ENCODE results near the gene DYTN. TPM values are rescaled to one million over a fixed set of nuclear protein-coding genes. Genes with fewer than 3 reads are reported as not detected.

The DYTN gene
- polyA plus RNA-seq, 2 donors, result not detected

- H3K4me1 ChIP-seq (ENCODE audit: control insufficient read depth in 2 of 2, insufficient read depth in 2 of 2, low read length in 1 of 2), result no peaks in the 10 kb centered on the region
- H3K4me3 ChIP-seq (ENCODE audit: low read depth in 1 of 2, low read length in 2 of 2), result no peak overlapping the region
- H3K27ac ChIP-seq (ENCODE audit: low read depth in 2 of 2, low read length in 1 of 2), result no peak overlapping the region
- no peaks in the 10 kb centered on the region for H3K27me3 ChIP-seq (ENCODE audit: control insufficient read depth in 1 of 2, insufficient read depth in 2 of 2, low read length in 2 of 2)
- no peaks in the 10 kb centered on the region for H3K36me3 ChIP-seq (ENCODE audit: control insufficient read depth in 2 of 2, insufficient read depth in 2 of 2, low read length in 1 of 2)
- no peaks in the 10 kb centered on the region for H3K9me3 ChIP-seq (ENCODE audit: control insufficient read depth in 2 of 2, insufficient read depth in 1 of 2, low read depth in 1 of 2, low read length in 1 of 2)
These were observed 90.6 kb downstream of the DYTN start for GRCh38 chr2:206627632-206628031.

GRCh38 chr2:206626108-206626507 lies 92.1 kb downstream of the DYTN start:
- H3K36me3 ChIP-seq (ENCODE audit: control insufficient read depth in 2 of 2, insufficient read depth in 2 of 2, low read length in 1 of 2), result no peaks in the 10 kb centered on the region
- no peaks in the 10 kb centered on the region for H3K27me3 ChIP-seq (ENCODE audit: control insufficient read depth in 1 of 2, insufficient read depth in 2 of 2, low read length in 2 of 2)
- no peaks in the 10 kb centered on the region for H3K4me1 ChIP-seq (ENCODE audit: control insufficient read depth in 2 of 2, insufficient read depth in 2 of 2, low read length in 1 of 2)
- no peaks in the 10 kb centered on the region for H3K9me3 ChIP-seq (ENCODE audit: control insufficient read depth in 2 of 2, insufficient read depth in 1 of 2, low read depth in 1 of 2, low read length in 1 of 2)
- WGBS, 2 donors, result 65 to 68% methylated on average over 2 of the region's 2 CpGs
- no peak overlapping the region for H3K4me3 ChIP-seq (ENCODE audit: low read depth in 1 of 2, low read length in 2 of 2)
- no peak overlapping the region for H3K27ac ChIP-seq (ENCODE audit: low read depth in 2 of 2, low read length in 1 of 2)

GRCh38 chr2:206619011-206619410 lies 99.2 kb downstream of the DYTN start:
- H3K36me3 ChIP-seq (ENCODE audit: control insufficient read depth in 2 of 2, insufficient read depth in 2 of 2, low read length in 1 of 2), result no peaks in the 10 kb centered on the region
- no peak overlapping the region for H3K27ac ChIP-seq (ENCODE audit: low read depth in 2 of 2, low read length in 1 of 2)
- no peaks in the 10 kb centered on the region for H3K4me1 ChIP-seq (ENCODE audit: control insufficient read depth in 2 of 2, insufficient read depth in 2 of 2, low read length in 1 of 2)
- H3K4me3 ChIP-seq (ENCODE audit: low read depth in 1 of 2, low read length in 2 of 2), result no peak overlapping the region
- no peaks in the 10 kb centered on the region for H3K9me3 ChIP-seq (ENCODE audit: control insufficient read depth in 2 of 2, insufficient read depth in 1 of 2, low read depth in 1 of 2, low read length in 1 of 2)
- no peaks in the 10 kb centered on the region for H3K27me3 ChIP-seq (ENCODE audit: control insufficient read depth in 1 of 2, insufficient read depth in 2 of 2, low read length in 2 of 2)
- 64 to 75% methylated on average over 3 of the region's 3 CpGs for WGBS, 2 donors

- WGBS, 2 donors, result 47 to 55% methylated on average over 2 of the region's 2 CpGs
- Histone ChIP-seq H3K9me3 (ENCODE audit: control insufficient read depth in 2 of 2, insufficient read depth in 1 of 2, low read depth in 1 of 2, low read length in 1 of 2) (no peaks in the 10 kb centered on the region), H3K4me3 (ENCODE audit: low read depth in 1 of 2, low read length in 2 of 2) (no peak overlapping the region), H3K27ac (ENCODE audit: low read depth in 2 of 2, low read length in 1 of 2) (no peak overlapping the region), H3K4me1 (ENCODE audit: control insufficient read depth in 2 of 2, insufficient read depth in 2 of 2, low read length in 1 of 2) (no peaks in the 10 kb centered on the region), H3K36me3 (ENCODE audit: control insufficient read depth in 2 of 2, insufficient read depth in 2 of 2, low read length in 1 of 2) (no peaks in the 10 kb centered on the region), H3K27me3 (ENCODE audit: control insufficient read depth in 1 of 2, insufficient read depth in 2 of 2, low read length in 2 of 2) (no peaks in the 10 kb centered on the region)
These were observed 102.0 kb downstream of the DYTN start for GRCh38 chr2:206616151-206616550.

GRCh38 chr2:206615417-206616089 lies 102.6 kb downstream of the DYTN start:
- Histone ChIP-seq H3K9me3 (ENCODE audit: control insufficient read depth in 2 of 2, insufficient read depth in 1 of 2, low read depth in 1 of 2, low read length in 1 of 2) (no peaks in the 10 kb centered on the region), H3K27ac (ENCODE audit: low read depth in 2 of 2, low read length in 1 of 2) (no peak overlapping the region), H3K4me1 (ENCODE audit: control insufficient read depth in 2 of 2, insufficient read depth in 2 of 2, low read length in 1 of 2) (no peaks in the 10 kb centered on the region), H3K27me3 (ENCODE audit: control insufficient read depth in 1 of 2, insufficient read depth in 2 of 2, low read length in 2 of 2) (no peaks in the 10 kb centered on the region), H3K4me3 (ENCODE audit: low read depth in 1 of 2, low read length in 2 of 2) (no peak overlapping the region), H3K36me3 (ENCODE audit: control insufficient read depth in 2 of 2, insufficient read depth in 2 of 2, low read length in 1 of 2) (no peaks in the 10 kb centered on the region)
- 80 to 88% methylated on average over 7 of the region's 7 CpGs for WGBS, 2 donors

GRCh38 chr2:206614811-206615210 lies 103.4 kb downstream of the DYTN start:
- WGBS, 2 donors, result 81 to 82% methylated on average over 6 of the region's 6 CpGs

GRCh38 chr2:206611736-206612135 lies 106.5 kb downstream of the DYTN start:
- Histone ChIP-seq H3K27me3 (ENCODE audit: control insufficient read depth in 1 of 2, insufficient read depth in 2 of 2, low read length in 2 of 2) (no peaks in the 10 kb centered on the region), H3K36me3 (ENCODE audit: control insufficient read depth in 2 of 2, insufficient read depth in 2 of 2, low read length in 1 of 2) (no peaks in the 10 kb centered on the region), H3K4me1 (ENCODE audit: control insufficient read depth in 2 of 2, insufficient read depth in 2 of 2, low read length in 1 of 2) (no peaks in the 10 kb centered on the region), H3K4me3 (ENCODE audit: low read depth in 1 of 2, low read length in 2 of 2) (no peak overlapping the region), H3K9me3 (ENCODE audit: control insufficient read depth in 2 of 2, insufficient read depth in 1 of 2, low read depth in 1 of 2, low read length in 1 of 2) (no peaks in the 10 kb centered on the region), H3K27ac (ENCODE audit: low read depth in 2 of 2, low read length in 1 of 2) (no peak overlapping the region)
- WGBS, 2 donors, result 29 to 30% methylated on average over 3 of the region's 3 CpGs

More at GRCh38 chr2:206614811-206615210, 103.4 kb downstream of the DYTN start:
- Histone ChIP-seq H3K4me3 (ENCODE audit: low read depth in 1 of 2, low read length in 2 of 2) (no peak overlapping the region), H3K27me3 (ENCODE audit: control insufficient read depth in 1 of 2, insufficient read depth in 2 of 2, low read length in 2 of 2) (no peaks in the 10 kb centered on the region), H3K27ac (ENCODE audit: low read depth in 2 of 2, low read length in 1 of 2) (no peak overlapping the region), H3K9me3 (ENCODE audit: control insufficient read depth in 2 of 2, insufficient read depth in 1 of 2, low read depth in 1 of 2, low read length in 1 of 2) (no peaks in the 10 kb centered on the region), H3K36me3 (ENCODE audit: control insufficient read depth in 2 of 2, insufficient read depth in 2 of 2, low read length in 1 of 2) (no peaks in the 10 kb centered on the region), H3K4me1 (ENCODE audit: control insufficient read depth in 2 of 2, insufficient read depth in 2 of 2, low read length in 1 of 2) (no peaks in the 10 kb centered on the region)

GRCh38 chr2:206611191-206611590 lies 107.0 kb downstream of the DYTN start:
- H3K27ac ChIP-seq (ENCODE audit: low read depth in 2 of 2, low read length in 1 of 2), result no peak overlapping the region
- 57 to 66% methylated on average over 6 of the region's 6 CpGs for WGBS, 2 donors

GRCh38 chr2:206610451-206610850 lies 107.7 kb downstream of the DYTN start:
- Histone ChIP-seq H3K4me3 (ENCODE audit: low read depth in 1 of 2, low read length in 2 of 2) (no peak overlapping the region), H3K27ac (ENCODE audit: low read depth in 2 of 2, low read length in 1 of 2) (no peak overlapping the region), H3K36me3 (ENCODE audit: control insufficient read depth in 2 of 2, insufficient read depth in 2 of 2, low read length in 1 of 2) (no peaks in the 10 kb centered on the region), H3K9me3 (ENCODE audit: control insufficient read depth in 2 of 2, insufficient read depth in 1 of 2, low read depth in 1 of 2, low read length in 1 of 2) (no peaks in the 10 kb centered on the region), H3K4me1 (ENCODE audit: control insufficient read depth in 2 of 2, insufficient read depth in 2 of 2, low read length in 1 of 2) (no peaks in the 10 kb centered on the region), H3K27me3 (ENCODE audit: control insufficient read depth in 1 of 2, insufficient read depth in 2 of 2, low read length in 2 of 2) (no peaks in the 10 kb centered on the region)
- 67 to 74% methylated on average over 1 of the region's 1 CpG for WGBS, 2 donors

More at GRCh38 chr2:206611191-206611590, 107.0 kb downstream of the DYTN start:
- H3K4me3 ChIP-seq (ENCODE audit: low read depth in 1 of 2, low read length in 2 of 2), result no peak overlapping the region
- H3K9me3 ChIP-seq (ENCODE audit: control insufficient read depth in 2 of 2, insufficient read depth in 1 of 2, low read depth in 1 of 2, low read length in 1 of 2), result no peaks in the 10 kb centered on the region
- H3K36me3 ChIP-seq (ENCODE audit: control insufficient read depth in 2 of 2, insufficient read depth in 2 of 2, low read length in 1 of 2), result no peaks in the 10 kb centered on the region
- no peaks in the 10 kb centered on the region for H3K27me3 ChIP-seq (ENCODE audit: control insufficient read depth in 1 of 2, insufficient read depth in 2 of 2, low read length in 2 of 2)
- H3K4me1 ChIP-seq (ENCODE audit: control insufficient read depth in 2 of 2, insufficient read depth in 2 of 2, low read length in 1 of 2), result no peaks in the 10 kb centered on the region

- Histone ChIP-seq H3K27ac (ENCODE audit: low read depth in 2 of 2, low read length in 1 of 2) (no peak overlapping the region), H3K4me1 (ENCODE audit: control insufficient read depth in 2 of 2, insufficient read depth in 2 of 2, low read length in 1 of 2) (no peaks in the 10 kb centered on the region), H3K36me3 (ENCODE audit: control insufficient read depth in 2 of 2, insufficient read depth in 2 of 2, low read length in 1 of 2) (no peaks in the 10 kb centered on the region), H3K27me3 (ENCODE audit: control insufficient read depth in 1 of 2, insufficient read depth in 2 of 2, low read length in 2 of 2) (no peaks in the 10 kb centered on the region), H3K9me3 (ENCODE audit: control insufficient read depth in 2 of 2, insufficient read depth in 1 of 2, low read depth in 1 of 2, low read length in 1 of 2) (no peaks in the 10 kb centered on the region), H3K4me3 (ENCODE audit: low read depth in 1 of 2, low read length in 2 of 2) (no peak overlapping the region)
- 54 to 71% methylated on average over 3 of the region's 3 CpGs for WGBS, 2 donors
These were observed 115.0 kb downstream of the DYTN start for GRCh38 chr2:206603243-206603642.
